ENCODE data around the gene CPNE5. TPM values are rescaled to one million over a fixed set of nuclear protein-coding genes. Genes with fewer than 3 reads are reported as not detected.
"Not testable (repeated sequence)": the region's sequence is repeated elsewhere in the genome, so short reads cannot be mapped to it uniquely, and the experiment has no call there.

CPNE5 gene
- total RNA-seq, 6 experiments from 2014 or later: 0.12 to 0.84 (median 0.23) TPM

DNA sequence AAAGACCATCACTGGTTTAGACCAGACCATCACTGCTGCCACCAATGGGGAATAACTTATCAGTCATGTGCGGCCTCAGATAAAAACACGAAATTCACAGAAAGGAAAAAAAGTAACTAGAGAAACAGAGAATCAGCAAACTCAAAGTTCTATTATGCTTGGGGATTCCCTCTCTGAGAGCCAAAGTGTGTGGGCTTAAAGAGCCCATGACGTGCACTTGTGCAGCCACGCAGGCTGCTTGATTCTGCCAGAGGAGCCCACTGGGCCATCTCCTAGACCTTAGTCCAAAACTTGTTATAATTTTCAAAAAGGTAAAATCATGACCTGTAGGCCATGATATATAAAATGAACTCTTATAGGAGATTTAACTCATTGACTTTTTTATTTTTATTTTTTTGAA, 126.4 kb downstream of the CPNE5 start:
- ATAC-seq: no peak
- Histone ChIP-seq H3K4me1 (no peaks in the 10 kb centered on the region), H3K36me3 (no peaks in the 10 kb centered on the region), H3K27ac (no peak overlapping the region), H3K9me3 (no peaks in the 10 kb centered on the region), H3K27me3 (no peaks in the 10 kb centered on the region), H3K4me3 (no peak overlapping the region)
- 78% methylated on average over 4 of the region's 4 CpGs for WGBS (ENCODE audit: insufficient coverage, low coverage, low lambda C conversion rate, missing lambda C conversion rate)
- intact Hi-C loops (cut with DNase I): no loop called here
- TF ChIP-seq POLR2A (IDR thresholded peaks at IDR 0.05): no peak
- TF ChIP-seq, protein P1, sequence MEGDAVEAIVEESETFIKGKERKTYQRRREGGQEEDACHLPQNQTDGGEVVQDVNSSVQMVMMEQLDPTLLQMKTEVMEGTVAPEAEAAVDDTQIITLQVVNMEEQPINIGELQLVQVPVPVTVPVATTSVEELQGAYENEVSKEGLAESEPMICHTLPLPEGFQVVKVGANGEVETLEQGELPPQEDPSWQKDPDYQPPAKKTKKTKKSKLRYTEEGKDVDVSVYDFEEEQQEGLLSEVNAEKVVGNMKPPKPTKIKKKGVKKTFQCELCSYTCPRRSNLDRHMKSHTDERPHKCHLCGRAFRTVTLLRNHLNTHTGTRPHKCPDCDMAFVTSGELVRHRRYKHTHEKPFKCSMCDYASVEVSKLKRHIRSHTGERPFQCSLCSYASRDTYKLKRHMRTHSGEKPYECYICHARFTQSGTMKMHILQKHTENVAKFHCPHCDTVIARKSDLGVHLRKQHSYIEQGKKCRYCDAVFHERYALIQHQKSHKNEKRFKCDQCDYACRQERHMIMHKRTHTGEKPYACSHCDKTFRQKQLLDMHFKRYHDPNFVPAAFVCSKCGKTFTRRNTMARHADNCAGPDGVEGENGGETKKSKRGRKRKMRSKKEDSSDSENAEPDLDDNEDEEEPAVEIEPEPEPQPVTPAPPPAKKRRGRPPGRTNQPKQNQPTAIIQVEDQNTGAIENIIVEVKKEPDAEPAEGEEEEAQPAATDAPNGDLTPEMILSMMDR (IDR thresholded peaks at IDR 0.05): no peak
- no peak for DNase-seq

DNA sequence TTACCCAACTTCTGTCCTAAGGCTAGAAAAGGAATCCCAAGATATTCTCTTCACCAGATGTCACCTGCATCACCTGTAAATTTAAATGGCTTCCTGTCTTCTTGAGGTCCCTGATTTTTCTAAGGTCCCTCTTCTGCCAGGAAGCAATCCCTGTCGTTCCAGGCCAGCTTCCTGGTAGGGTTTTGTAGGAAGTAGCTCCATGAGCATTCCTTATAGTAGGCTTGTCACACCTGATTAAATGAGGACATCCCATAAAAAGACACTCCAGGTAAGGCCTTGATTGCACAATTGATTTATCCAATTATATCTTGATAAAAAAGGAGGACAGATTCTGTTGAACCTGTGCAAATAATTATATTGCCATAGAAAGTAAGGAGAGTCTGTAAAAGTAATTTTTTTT, 132.9 kb downstream of the CPNE5 start:
- Histone ChIP-seq H3K4me3 (no peak overlapping the region), H3K9me3 (no peaks in the 10 kb centered on the region), H3K27me3 (no peaks in the 10 kb centered on the region), H3K36me3 (no peaks in the 10 kb centered on the region), H3K27ac (no peak overlapping the region), H3K4me1 (no peaks in the 10 kb centered on the region)
- ATAC-seq: no peak
- TF ChIP-seq, protein P1 (IDR thresholded peaks at IDR 0.05): no peak
- TF ChIP-seq POLR2A (IDR thresholded peaks at IDR 0.05): no peak
- intact Hi-C loops (cut with DNase I): no loop called here
- DNase-seq: no peak
- 20% methylated on average over 1 of the region's 1 CpG for WGBS (ENCODE audit: insufficient coverage, low coverage, low lambda C conversion rate, missing lambda C conversion rate)

DNA sequence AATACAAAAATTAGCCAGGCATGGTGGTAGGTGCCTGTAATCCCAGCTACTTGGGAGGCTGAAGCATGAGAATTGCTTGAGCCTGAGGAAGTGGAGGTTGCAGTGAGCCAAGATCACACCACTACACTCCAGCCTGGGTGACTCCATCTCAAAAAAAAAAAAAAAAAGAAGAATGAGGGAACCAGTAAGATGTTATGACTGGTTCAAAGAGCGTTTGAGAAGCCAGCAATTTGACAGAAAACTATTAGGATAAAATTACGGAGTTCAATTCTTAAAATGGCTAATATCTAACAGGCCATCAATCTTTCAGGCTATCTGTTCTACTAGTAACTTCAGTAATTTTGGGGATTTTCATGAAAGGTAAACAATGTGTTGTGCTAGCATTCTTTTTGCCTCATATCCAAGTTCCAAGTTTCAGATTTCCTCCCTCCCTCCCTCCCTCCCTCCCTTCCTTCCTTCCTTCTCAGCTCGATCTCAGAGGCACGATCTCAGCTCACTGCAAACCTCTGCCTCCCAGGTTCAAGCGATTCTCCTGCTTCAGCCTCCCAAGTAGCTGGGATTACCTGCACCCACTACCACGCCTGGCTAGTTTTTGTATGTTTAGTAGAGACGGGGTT, 134.2 kb downstream of the CPNE5 start:
- H3K4me1 ChIP-seq; H3K27ac ChIP-seq; H3K36me3 ChIP-seq; H3K9me3 ChIP-seq; H3K27me3 ChIP-seq; DNase-seq; H3K4me3 ChIP-seq; intact Hi-C loops (cut with DNase I); ATAC-seq: not testable (repeated sequence)
- 66% methylated on average over 4 of the region's 7 CpGs for WGBS (ENCODE audit: insufficient coverage, low coverage, low lambda C conversion rate, missing lambda C conversion rate)

DNA sequence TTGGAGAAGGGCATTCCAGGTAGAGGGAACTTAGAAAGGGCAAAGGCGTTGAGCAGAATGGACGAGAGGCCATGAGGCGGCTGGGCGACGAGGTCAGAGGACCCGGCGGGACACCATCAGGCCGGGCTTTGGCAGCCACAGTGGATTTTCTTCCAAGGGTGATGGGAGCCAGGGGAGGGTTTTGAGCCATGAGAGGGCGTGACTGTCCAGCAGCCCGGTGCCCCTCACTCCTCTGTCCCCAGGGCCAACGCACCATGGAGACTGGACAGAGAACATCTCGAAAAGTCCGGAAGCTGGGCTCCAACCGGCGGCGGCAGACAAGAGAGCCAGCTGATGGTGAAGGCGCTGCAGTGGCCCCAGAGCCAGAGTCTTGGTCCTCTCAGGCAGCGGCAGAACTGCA, 135.3 kb downstream of the CPNE5 start:
- Histone ChIP-seq H3K4me3 (no peak overlapping the region), H3K27me3 (no peaks in the 10 kb centered on the region), H3K36me3 (no peaks in the 10 kb centered on the region), H3K4me1 (no peaks in the 10 kb centered on the region), H3K9me3 (no peaks in the 10 kb centered on the region), H3K27ac (no peak overlapping the region)
- TF ChIP-seq, protein P1 (IDR thresholded peaks at IDR 0.05): no peak
- TF ChIP-seq POLR2A (IDR thresholded peaks at IDR 0.05): no peak
- DNase-seq (peak in 1 of 3 donors; percentile 40), ATAC-seq (no peak)
- intact Hi-C loops (cut with DNase I): no loop called here
- WGBS (ENCODE audit: insufficient coverage, low coverage, low lambda C conversion rate, missing lambda C conversion rate): 92% methylated on average over 5 of the region's 18 CpGs

DNA sequence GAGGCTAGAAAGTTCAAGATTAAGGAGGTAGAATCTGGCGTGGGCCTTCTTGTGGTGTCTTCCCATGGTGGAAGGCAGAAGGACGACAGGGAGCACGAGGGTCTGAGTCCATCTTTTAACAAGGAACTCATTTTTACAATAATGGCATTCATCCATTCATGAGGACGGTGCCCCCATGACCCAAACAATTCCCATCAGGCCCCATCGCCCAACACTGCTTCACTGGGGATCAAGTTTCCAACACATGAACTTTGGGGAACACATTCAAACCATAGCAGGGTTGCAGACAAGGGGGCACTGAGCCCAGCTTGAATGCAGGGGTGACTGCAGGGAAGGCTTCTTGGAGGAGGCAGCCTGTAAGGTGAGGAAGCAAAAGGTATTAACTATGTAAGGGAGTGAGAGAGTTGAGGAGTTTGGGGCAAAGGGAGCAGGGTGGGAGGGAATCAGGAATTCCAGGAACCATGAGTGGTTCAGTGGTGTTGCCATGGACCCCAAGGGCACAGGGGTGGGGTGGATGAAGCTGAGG, 136.1 kb downstream of the CPNE5 start:
- Histone ChIP-seq H3K27ac (no peak overlapping the region), H3K27me3 (no peaks in the 10 kb centered on the region), H3K4me1 (no peaks in the 10 kb centered on the region), H3K4me3 (no peak overlapping the region), H3K36me3 (no peaks in the 10 kb centered on the region), H3K9me3 (no peaks in the 10 kb centered on the region)
- WGBS (ENCODE audit: insufficient coverage, low coverage, low lambda C conversion rate, missing lambda C conversion rate): 76% methylated on average over 5 of the region's 5 CpGs
- no peak for TF ChIP-seq POLR2A (IDR thresholded peaks at IDR 0.05)
- TF ChIP-seq, protein P1 (IDR thresholded peaks at IDR 0.05): no peak
- intact Hi-C loops (cut with DNase I): no loop called here
- ATAC-seq (no peak), DNase-seq (peak in 1 of 3 donors; percentile 23)
